ENCODE data around the gene PRKD1. TPM values are rescaled to one million over a fixed set of nuclear protein-coding genes. Genes with fewer than 3 reads are reported as not detected.
"Not testable (repeated sequence)": the region's sequence is repeated elsewhere in the genome, so short reads cannot be mapped to it uniquely, and the experiment has no call there.

PRKD1 gene
- total RNA-seq, 2 donors from 2014 or later = 12.0 to 12.6 TPM

GRCh38 chr14:29782041-29782440 is 145.6 kb downstream of the PRKD1 start:
- Histone ChIP-seq H3K36me3 (ENCODE audit: control insufficient read depth, insufficient read depth, low read length) (no peaks in the 10 kb centered on the region), H3K9me3 (ENCODE audit: control insufficient read depth, low read length) (peaks cover 11% of the 10 kb centered on the region), H3K27ac (ENCODE audit: low read depth, low read length) (no peak overlapping the region), H3K4me3 (ENCODE audit: low read length) (no peak overlapping the region), H3K9ac (ENCODE audit: extremely low read depth, low read length, poor library complexity, severe bottlenecking) (no peak overlapping the region), H3K27me3 (ENCODE audit: control insufficient read depth, insufficient read depth, low read length, poor library complexity, severe bottlenecking) (no peaks in the 10 kb centered on the region), H3K4me1 (ENCODE audit: control insufficient read depth, insufficient read depth, low read length) (no peaks in the 10 kb centered on the region)
- H3K9me3 Mint-ChIP-seq = peaks cover 32% of the 10 kb centered on the region
- 90% methylated on average over 2 of the region's 2 CpGs; no CpG with 5 or more reads in 1 of the 2 experiments for WGBS, 2 experiments (ENCODE audit: insufficient coverage in 1 of 2, insufficient read length in 1 of 2)
- H3K4me3 Mint-ChIP-seq = no peak overlapping the region
- no peak overlapping the region for H3K27ac Mint-ChIP-seq
- H3K27me3 Mint-ChIP-seq (ENCODE audit: insufficient read depth) = no peaks in the 10 kb centered on the region
- no peaks in the 10 kb centered on the region for H3K36me3 Mint-ChIP-seq (ENCODE audit: low read depth)
- DNase-seq = no peak
- no peak for TF ChIP-seq CTCF (conservative IDR thresholded peaks at IDR 0.05)
- peaks cover 9% of the 10 kb centered on the region for H3K4me1 Mint-ChIP-seq

GRCh38 chr14:29777142-29777541 is 150.5 kb downstream of the PRKD1 start:
- WGBS, 2 experiments (ENCODE audit: insufficient coverage in 1 of 2, insufficient read length in 1 of 2) = no CpG with 5 or more reads among the region's 1 CpG
- Mint-ChIP-seq H3K36me3 (ENCODE audit: low read depth) (peaks cover 17% of the 10 kb centered on the region), H3K9me3 (peaks cover 51% of the 10 kb centered on the region)
- H3K27me3 ChIP-seq (ENCODE audit: control insufficient read depth, insufficient read depth, low read length, poor library complexity, severe bottlenecking); DNase-seq; H3K27ac ChIP-seq (ENCODE audit: low read depth, low read length); H3K4me3 ChIP-seq (ENCODE audit: low read length); H3K36me3 ChIP-seq (ENCODE audit: control insufficient read depth, insufficient read depth, low read length); H3K4me1 ChIP-seq (ENCODE audit: control insufficient read depth, insufficient read depth, low read length); H3K27ac Mint-ChIP-seq; H3K9ac ChIP-seq (ENCODE audit: extremely low read depth, low read length, poor library complexity, severe bottlenecking); H3K27me3 Mint-ChIP-seq (ENCODE audit: insufficient read depth); H3K4me3 Mint-ChIP-seq; H3K4me1 Mint-ChIP-seq: not testable (repeated sequence)
- peaks cover 11% of the 10 kb centered on the region for H3K9me3 ChIP-seq (ENCODE audit: control insufficient read depth, low read length)

GRCh38 chr14:29773990-29774389 is 153.7 kb downstream of the PRKD1 start:
- H3K9me3 Mint-ChIP-seq = peaks cover 44% of the 10 kb centered on the region
- Histone ChIP-seq H3K27me3 (ENCODE audit: control insufficient read depth, insufficient read depth, low read length, poor library complexity, severe bottlenecking) (no peaks in the 10 kb centered on the region), H3K4me1 (ENCODE audit: control insufficient read depth, insufficient read depth, low read length) (no peaks in the 10 kb centered on the region), H3K9ac (ENCODE audit: extremely low read depth, low read length, poor library complexity, severe bottlenecking) (no peak overlapping the region), H3K9me3 (ENCODE audit: control insufficient read depth, low read length) (peaks cover 11% of the 10 kb centered on the region), H3K36me3 (ENCODE audit: control insufficient read depth, insufficient read depth, low read length) (no peaks in the 10 kb centered on the region), H3K4me3 (ENCODE audit: low read length) (no peak overlapping the region), H3K27ac (ENCODE audit: low read depth, low read length) (no peak overlapping the region)
- H3K4me3 Mint-ChIP-seq = no peak overlapping the region
- H3K36me3 Mint-ChIP-seq (ENCODE audit: low read depth) = peaks cover 17% of the 10 kb centered on the region
- no peaks in the 10 kb centered on the region for H3K27me3 Mint-ChIP-seq (ENCODE audit: insufficient read depth)
- no peaks in the 10 kb centered on the region for H3K4me1 Mint-ChIP-seq
- WGBS, 2 experiments (ENCODE audit: insufficient coverage in 1 of 2, insufficient read length in 1 of 2) = 81 to 87% methylated on average over 2 to 3 of the region's 4 CpGs
- TF ChIP-seq CTCF (conservative IDR thresholded peaks at IDR 0.05) = no peak
- DNase-seq = no peak
- H3K27ac Mint-ChIP-seq = no peak overlapping the region

- Mint-ChIP-seq H3K36me3 (ENCODE audit: low read depth) (no peaks in the 10 kb centered on the region), H3K4me3 (no peak overlapping the region), H3K9me3 (no peaks in the 10 kb centered on the region), H3K27me3 (ENCODE audit: insufficient read depth) (no peaks in the 10 kb centered on the region), H3K4me1 (peaks cover 14% of the 10 kb centered on the region), H3K27ac (peak overlapping the region; percentile 74)
- no peak for DNase-seq
- no peak overlapping the region for H3K4me3 ChIP-seq (ENCODE audit: low read length)
- H3K36me3 ChIP-seq (ENCODE audit: control insufficient read depth, insufficient read depth, low read length) = no peaks in the 10 kb centered on the region
- H3K9me3 ChIP-seq (ENCODE audit: control insufficient read depth, low read length) = no peaks in the 10 kb centered on the region
- no peak overlapping the region for H3K27ac ChIP-seq (ENCODE audit: low read depth, low read length)
- no peaks in the 10 kb centered on the region for H3K27me3 ChIP-seq (ENCODE audit: control insufficient read depth, insufficient read depth, low read length, poor library complexity, severe bottlenecking)
- no peak overlapping the region for H3K9ac ChIP-seq (ENCODE audit: extremely low read depth, low read length, poor library complexity, severe bottlenecking)
- WGBS, 2 experiments (ENCODE audit: insufficient coverage in 1 of 2, insufficient read length in 1 of 2) = 91 to 100% methylated on average over 1 to 2 of the region's 2 CpGs
- H3K4me1 ChIP-seq (ENCODE audit: control insufficient read depth, insufficient read depth, low read length) = peaks cover 2% of the 10 kb centered on the region
- no peak for TF ChIP-seq CTCF (conservative IDR thresholded peaks at IDR 0.05)
Measured at GRCh38 chr14:29763342-29763858, 164.2 kb downstream of the PRKD1 start.
